ENCODE data around the gene MTIF3. TPM values are rescaled to one million over a fixed set of nuclear protein-coding genes. Genes with fewer than 3 reads are reported as not detected.
A peak's percentile ranks its signal among the peaks of the same experiment; 100 is the strongest.

MTIF3 gene
- total RNA-seq, 1 donor from 2014 or later, result 29.6 TPM

DNA sequence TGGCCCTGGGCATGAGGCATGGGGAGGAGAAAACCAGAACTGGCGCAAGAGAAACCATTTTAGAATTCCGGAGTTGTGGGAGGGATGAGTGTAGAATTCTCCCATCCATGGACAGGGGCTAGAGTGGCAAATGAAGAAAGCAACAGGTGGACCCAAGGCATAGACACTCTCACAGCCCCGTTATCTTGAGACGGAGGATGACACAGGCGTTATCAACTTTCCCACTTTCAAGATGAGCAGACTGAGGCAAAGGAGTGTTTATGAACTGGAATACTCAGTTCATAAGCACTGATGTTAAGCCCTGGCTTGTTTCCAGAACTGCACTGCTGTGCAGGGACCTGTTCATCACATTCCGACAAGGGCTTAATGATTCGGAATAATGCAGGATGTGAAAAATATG lies 27.0 kb downstream of the MTIF3 start:
- Mint-ChIP-seq H3K27ac (ENCODE audit: unreplicated experiment) (no peak overlapping the region), H3K4me1 (ENCODE audit: low read depth, unreplicated experiment) (peaks cover 31% of the 10 kb centered on the region), H3K4me3 (ENCODE audit: unreplicated experiment) (peak overlapping the region; percentile 82), H3K27me3 (ENCODE audit: low read depth, unreplicated experiment) (peaks cover 12% of the 10 kb centered on the region), H3K9me3 (ENCODE audit: unreplicated experiment) (peaks cover 3% of the 10 kb centered on the region), H3K36me3 (ENCODE audit: low read depth, unreplicated experiment) (peaks cover 9% of the 10 kb centered on the region)
- Histone ChIP-seq H3K4me2 (ENCODE audit: low read length) (peak overlapping the region; percentile 100), H2AFZ (ENCODE audit: low read depth, low read length) (peak overlapping the region; percentile 20), H3K9me3 (ENCODE audit: insufficient read depth, low read depth, low read length) (no peaks in the 10 kb centered on the region), H3K9ac (ENCODE audit: low read length) (no peak overlapping the region), H3K27ac (ENCODE audit: low read depth, low read length) (no peak overlapping the region), H3K4me1 (ENCODE audit: insufficient read depth, low read length) (peaks cover 31% of the 10 kb centered on the region), H4K20me1 (ENCODE audit: insufficient read depth, low read length) (peaks cover 20% of the 10 kb centered on the region), H3K4me3 (ENCODE audit: insufficient read depth, low read depth, low read length) (no peak overlapping the region), H3K79me2 (ENCODE audit: insufficient read depth, low read length) (peaks cover 34% of the 10 kb centered on the region), H3K36me3 (ENCODE audit: insufficient read depth, low read length) (no peaks in the 10 kb centered on the region), H3K27me3 (ENCODE audit: insufficient read depth, low read length) (peaks cover 6% of the 10 kb centered on the region)
- FAIRE-seq (no peak), DNase-seq (ENCODE audit: low read depth) (no peak)
- no peak for TF ChIP-seq EZH2 (IDR thresholded peaks at IDR 0.05; ENCODE audit: insufficient read depth, low read length)
- no peak for TF ChIP-seq CTCF (IDR thresholded peaks at IDR 0.05; ENCODE audit: insufficient read depth, low read depth, low read length)

GRCh38 chr13:27421101-27421871 lies 29.1 kb downstream of the MTIF3 start:
- peaks cover 19% of the 10 kb centered on the region for H3K4me1 Mint-ChIP-seq (ENCODE audit: low read depth, unreplicated experiment)
- no peaks in the 10 kb centered on the region for H3K36me3 ChIP-seq (ENCODE audit: insufficient read depth, low read length)
- peaks cover 16% of the 10 kb centered on the region for H3K27me3 Mint-ChIP-seq (ENCODE audit: low read depth, unreplicated experiment)
- no peak overlapping the region for H3K27ac ChIP-seq (ENCODE audit: low read depth, low read length)
- peaks cover 22% of the 10 kb centered on the region for H3K4me1 ChIP-seq (ENCODE audit: insufficient read depth, low read length)
- H3K27me3 ChIP-seq (ENCODE audit: insufficient read depth, low read length), result peaks cover 6% of the 10 kb centered on the region
- no peak for TF ChIP-seq CTCF (IDR thresholded peaks at IDR 0.05; ENCODE audit: insufficient read depth, low read depth, low read length)
- no peak for TF ChIP-seq EZH2 (IDR thresholded peaks at IDR 0.05; ENCODE audit: insufficient read depth, low read length)
- peaks cover 3% of the 10 kb centered on the region for H4K20me1 ChIP-seq (ENCODE audit: insufficient read depth, low read length)
- FAIRE-seq, result no peak
- peaks cover 3% of the 10 kb centered on the region for H3K9me3 Mint-ChIP-seq (ENCODE audit: unreplicated experiment)
- H2AFZ ChIP-seq (ENCODE audit: low read depth, low read length), result no peak overlapping the region
- no peaks in the 10 kb centered on the region for H3K9me3 ChIP-seq (ENCODE audit: insufficient read depth, low read depth, low read length)
- H3K4me2 ChIP-seq (ENCODE audit: low read length), result no peak overlapping the region
- H3K4me3 Mint-ChIP-seq (ENCODE audit: unreplicated experiment), result no peak overlapping the region
- no peak overlapping the region for H3K27ac Mint-ChIP-seq (ENCODE audit: unreplicated experiment)
- no peak overlapping the region for H3K9ac ChIP-seq (ENCODE audit: low read length)
- peaks cover 15% of the 10 kb centered on the region for H3K79me2 ChIP-seq (ENCODE audit: insufficient read depth, low read length)
- DNase-seq (ENCODE audit: low read depth), result no peak
- H3K4me3 ChIP-seq (ENCODE audit: insufficient read depth, low read depth, low read length), result no peak overlapping the region
- no peaks in the 10 kb centered on the region for H3K36me3 Mint-ChIP-seq (ENCODE audit: low read depth, unreplicated experiment)

DNA sequence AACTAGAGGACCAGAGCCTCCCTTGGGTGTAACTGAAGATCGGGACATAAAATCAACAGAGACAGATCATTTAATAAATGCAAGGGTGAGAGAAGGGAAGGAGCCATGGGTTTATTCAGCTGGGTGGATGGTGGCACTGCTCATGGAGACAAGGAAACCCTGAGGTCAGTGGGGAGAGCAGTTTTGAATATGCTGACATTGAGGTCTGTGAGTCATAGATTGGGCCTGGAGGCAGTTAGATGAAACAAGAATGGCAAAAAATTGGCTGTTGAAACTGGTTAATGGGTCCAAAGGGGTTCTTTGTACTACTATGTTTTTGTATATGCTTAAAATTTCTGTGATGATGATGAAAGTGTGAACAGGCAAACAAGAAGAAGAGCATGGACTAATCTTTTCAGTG lies 31.0 kb downstream of the MTIF3 start:
- no peak overlapping the region for H3K4me3 ChIP-seq (ENCODE audit: insufficient read depth, low read depth, low read length)
- H3K4me3 Mint-ChIP-seq (ENCODE audit: unreplicated experiment), result no peak overlapping the region
- H3K27me3 ChIP-seq (ENCODE audit: insufficient read depth, low read length), result peaks cover 8% of the 10 kb centered on the region
- H4K20me1 ChIP-seq (ENCODE audit: insufficient read depth, low read length), result no peaks in the 10 kb centered on the region
- H3K4me1 ChIP-seq (ENCODE audit: insufficient read depth, low read length), result peaks cover 4% of the 10 kb centered on the region
- no peaks in the 10 kb centered on the region for H3K9me3 ChIP-seq (ENCODE audit: insufficient read depth, low read depth, low read length)
- H3K9me3 Mint-ChIP-seq (ENCODE audit: unreplicated experiment), result peaks cover 3% of the 10 kb centered on the region
- H2AFZ ChIP-seq (ENCODE audit: low read depth, low read length), result no peak overlapping the region
- H3K27ac ChIP-seq (ENCODE audit: low read depth, low read length), result no peak overlapping the region
- H3K79me2 ChIP-seq (ENCODE audit: insufficient read depth, low read length), result no peaks in the 10 kb centered on the region
- H3K36me3 Mint-ChIP-seq (ENCODE audit: low read depth, unreplicated experiment), result no peaks in the 10 kb centered on the region
- H3K9ac ChIP-seq (ENCODE audit: low read length), result no peak overlapping the region
- H3K4me1 Mint-ChIP-seq (ENCODE audit: low read depth, unreplicated experiment), result peaks cover 7% of the 10 kb centered on the region
- DNase-seq (ENCODE audit: low read depth) (no peak), FAIRE-seq (no peak)
- no peak overlapping the region for H3K27ac Mint-ChIP-seq (ENCODE audit: unreplicated experiment)
- TF ChIP-seq CTCF (IDR thresholded peaks at IDR 0.05; ENCODE audit: insufficient read depth, low read depth, low read length), result no peak
- TF ChIP-seq EZH2 (IDR thresholded peaks at IDR 0.05; ENCODE audit: insufficient read depth, low read length), result no peak
- H3K4me2 ChIP-seq (ENCODE audit: low read length), result no peak overlapping the region
- H3K27me3 Mint-ChIP-seq (ENCODE audit: low read depth, unreplicated experiment), result peaks cover 31% of the 10 kb centered on the region
- H3K36me3 ChIP-seq (ENCODE audit: insufficient read depth, low read length), result no peaks in the 10 kb centered on the region

All from astrocyte (in vitro differentiated cells and primary cell).